ENCODE results near the gene DDX3X.

DNA sequence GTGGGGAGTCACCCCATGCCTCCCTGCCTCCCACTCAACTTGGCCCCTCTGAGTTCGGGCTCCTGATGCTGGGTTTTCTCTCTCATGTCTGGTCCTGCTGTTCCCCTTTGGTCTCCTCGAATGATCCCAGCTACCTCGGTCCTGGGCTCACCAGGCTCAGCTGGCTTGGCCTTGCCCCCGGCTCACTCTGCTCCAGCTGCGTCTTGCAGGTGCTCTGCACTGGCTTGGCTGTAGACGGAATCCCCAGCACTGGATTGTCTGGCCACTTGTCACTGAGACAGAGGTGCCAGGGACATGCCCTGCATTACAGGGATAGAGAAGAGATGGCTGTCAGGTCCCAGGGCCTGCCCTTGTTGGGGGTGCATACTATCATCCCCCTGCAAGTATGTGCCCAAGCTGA lies 71.6 kb downstream of the DDX3X start:
- TF ChIP-seq EZH2 (IDR thresholded peaks at IDR 0.05; ENCODE audit: borderline replicate concordance, low read length), result no peak
- TF ChIP-seq, protein P1, sequence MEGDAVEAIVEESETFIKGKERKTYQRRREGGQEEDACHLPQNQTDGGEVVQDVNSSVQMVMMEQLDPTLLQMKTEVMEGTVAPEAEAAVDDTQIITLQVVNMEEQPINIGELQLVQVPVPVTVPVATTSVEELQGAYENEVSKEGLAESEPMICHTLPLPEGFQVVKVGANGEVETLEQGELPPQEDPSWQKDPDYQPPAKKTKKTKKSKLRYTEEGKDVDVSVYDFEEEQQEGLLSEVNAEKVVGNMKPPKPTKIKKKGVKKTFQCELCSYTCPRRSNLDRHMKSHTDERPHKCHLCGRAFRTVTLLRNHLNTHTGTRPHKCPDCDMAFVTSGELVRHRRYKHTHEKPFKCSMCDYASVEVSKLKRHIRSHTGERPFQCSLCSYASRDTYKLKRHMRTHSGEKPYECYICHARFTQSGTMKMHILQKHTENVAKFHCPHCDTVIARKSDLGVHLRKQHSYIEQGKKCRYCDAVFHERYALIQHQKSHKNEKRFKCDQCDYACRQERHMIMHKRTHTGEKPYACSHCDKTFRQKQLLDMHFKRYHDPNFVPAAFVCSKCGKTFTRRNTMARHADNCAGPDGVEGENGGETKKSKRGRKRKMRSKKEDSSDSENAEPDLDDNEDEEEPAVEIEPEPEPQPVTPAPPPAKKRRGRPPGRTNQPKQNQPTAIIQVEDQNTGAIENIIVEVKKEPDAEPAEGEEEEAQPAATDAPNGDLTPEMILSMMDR (conservative IDR thresholded peaks at IDR 0.05 in 1 of 2, IDR thresholded peaks at IDR 0.05 in 1 of 2; ENCODE audit: extremely low read depth in 1 of 2, insufficient read depth in 1 of 2, low read depth in 1 of 2, low read length in 2 of 2), result no peak
